GM18907 (cell line): ENCODE data around the gene TNFRSF14.
"Not testable (repeated sequence)": the region's sequence is repeated elsewhere in the genome, so short reads cannot be mapped to it uniquely, and the experiment has no call there.

Source experiments
- ATAC-seq: cut with Tn5 transposase; IDR thresholded peaks from one replicate; pipeline ENCODE4 v1.9.1; 2021; ENCODE audit warnings: mild to moderate bottlenecking, moderate library complexity; ENCODE audit not compliant: unreplicated experiment

Gene TNFRSF14

DNA sequence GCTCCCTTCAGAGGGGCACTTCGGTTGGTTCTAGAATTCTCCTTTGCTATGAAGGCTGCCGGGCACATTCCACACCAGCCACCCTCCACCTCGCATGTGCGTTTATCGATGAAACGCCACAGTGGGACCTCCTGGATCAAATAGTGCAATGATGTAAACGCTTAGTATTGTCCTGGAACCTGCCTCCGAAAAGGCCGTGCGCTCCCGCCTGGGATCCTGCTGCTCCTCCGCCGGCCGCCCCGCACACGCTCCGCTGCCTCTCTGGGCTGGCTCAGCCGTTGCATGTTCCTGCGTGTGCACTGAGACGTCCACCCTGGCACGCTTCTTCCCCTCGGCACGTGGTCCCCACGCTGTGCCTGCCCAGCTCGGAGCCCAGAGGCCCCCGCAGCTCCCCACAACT is 4.0 kb upstream of the TNFRSF14 start:
- no peak for ATAC-seq

DNA sequence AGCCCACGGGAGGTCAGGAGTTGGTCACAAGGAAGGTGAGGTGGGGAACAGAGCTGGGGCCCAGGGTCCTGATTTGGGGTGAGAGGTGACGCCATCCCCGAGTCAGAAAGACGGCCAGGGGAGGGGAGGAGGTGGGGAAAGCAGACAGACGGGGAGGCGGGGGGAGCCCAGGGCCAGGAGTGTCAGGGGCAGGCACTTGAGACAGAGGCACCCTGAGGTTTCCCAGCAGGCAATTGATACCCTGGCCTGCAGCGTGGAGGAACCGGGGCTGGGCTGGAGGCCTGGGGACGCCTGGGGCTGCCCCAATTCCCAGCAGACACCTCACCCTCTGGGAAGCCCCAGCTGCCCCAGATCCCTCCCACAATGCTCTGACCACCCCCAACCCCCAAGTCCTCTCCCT is 3.1 kb upstream of the TNFRSF14 start:
- ATAC-seq, result not testable (repeated sequence)

DNA sequence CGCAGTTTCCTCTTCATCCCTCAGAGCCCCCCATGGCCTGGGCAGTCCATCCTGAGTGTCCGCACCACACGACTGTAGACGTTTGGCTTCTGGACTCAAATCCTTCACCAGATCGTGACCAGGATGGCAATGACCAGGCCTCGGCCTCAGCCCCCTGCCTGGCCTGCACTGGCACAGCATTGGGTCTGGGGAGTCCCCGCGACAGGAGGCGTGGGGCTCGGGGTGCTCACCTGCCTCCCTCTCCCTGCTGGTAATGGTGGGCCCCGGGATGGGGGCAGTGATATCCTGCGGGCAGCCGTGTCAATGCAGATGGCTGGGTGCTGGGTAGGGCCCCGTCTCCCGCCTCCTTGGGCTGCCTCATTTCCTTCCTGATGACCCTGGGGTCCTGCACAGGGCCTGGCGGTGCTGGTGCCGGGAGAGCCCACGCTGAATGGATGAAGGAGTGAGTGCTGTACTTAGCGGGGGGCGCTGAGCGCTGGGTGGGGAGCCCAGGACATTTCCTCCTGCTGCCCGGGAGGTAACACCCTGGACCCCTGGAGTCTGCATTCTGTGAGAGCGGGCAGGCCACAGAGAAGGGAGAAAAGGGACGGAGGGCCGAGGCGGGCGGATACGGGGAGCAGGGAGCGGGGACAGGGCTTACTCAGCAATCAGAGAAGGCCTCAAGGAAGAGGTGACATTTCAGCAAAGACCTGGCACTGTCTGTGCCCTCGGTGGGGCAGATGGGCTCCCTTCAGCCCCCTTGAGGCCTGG is 2.1 kb upstream of the TNFRSF14 start:
- ATAC-seq, result no peak

DNA sequence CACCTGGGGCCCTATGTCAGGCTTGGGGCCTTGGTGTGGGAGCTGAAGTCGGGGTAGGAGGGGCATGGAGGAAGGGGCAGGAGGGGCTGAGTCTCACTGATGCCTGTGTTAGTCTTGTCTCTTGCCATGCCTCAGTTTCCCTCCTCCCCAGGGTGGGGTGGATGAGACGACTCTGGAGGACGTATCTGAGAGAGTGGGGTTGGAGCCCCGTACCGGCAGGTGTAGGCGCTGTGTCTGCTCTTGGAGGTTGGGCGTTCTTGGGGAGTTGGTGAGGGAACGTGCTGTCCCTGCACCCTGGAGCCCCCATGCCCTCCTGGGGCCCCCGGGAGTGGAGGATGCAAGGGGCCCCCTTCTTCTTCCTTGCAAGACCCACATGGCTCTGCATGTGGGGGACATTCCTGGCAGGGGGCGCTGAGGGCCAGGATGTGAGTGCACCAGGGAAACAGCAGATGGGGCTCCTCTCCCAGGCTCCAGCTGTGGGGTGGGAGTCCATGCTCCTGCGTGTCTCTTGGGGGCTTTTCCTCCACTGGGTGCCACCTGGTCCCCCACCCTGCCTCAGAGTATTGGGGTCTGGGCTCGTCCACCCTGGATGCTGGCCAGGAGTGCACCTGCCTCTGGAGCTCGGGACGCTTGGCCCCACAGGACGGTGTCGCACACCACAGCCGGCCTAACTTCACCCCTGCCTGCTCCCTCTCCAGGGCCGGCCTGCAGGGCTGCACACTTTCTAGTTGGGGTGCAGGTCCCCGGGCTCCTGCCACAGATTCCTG is 1.4 kb upstream of the TNFRSF14 start:
- ATAC-seq, result no peak

DNA sequence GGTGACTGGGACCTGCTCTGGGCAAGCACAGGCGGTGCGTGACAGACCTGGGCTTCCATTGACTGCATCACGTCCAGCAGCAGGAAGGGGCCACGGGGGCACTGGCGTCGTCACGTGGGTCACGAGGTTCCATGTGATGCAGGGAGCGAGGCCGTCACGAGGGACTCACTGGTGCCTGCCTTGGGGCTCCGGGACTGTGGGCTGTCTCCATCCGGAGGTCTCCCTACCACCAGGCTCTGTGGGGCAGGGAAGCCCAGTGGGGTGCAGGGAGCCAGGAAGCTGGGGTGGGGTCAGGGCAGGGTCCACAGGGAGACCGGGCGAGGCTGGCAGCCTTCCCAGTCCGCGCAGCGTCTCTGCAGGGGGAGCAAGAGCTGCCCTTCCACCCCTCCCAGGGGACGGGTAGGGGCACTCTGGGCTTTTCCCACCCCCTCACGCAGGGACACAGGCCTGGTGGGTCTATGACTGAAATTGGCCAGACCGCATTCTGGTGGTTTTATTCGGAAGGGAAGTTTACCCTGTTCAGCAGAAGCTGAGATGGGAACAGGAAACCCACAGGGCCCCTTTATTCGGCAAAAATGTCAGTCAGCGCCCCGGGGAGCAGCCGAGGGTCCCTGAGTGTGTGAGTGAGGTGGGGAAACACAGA is 416 bp upstream of the TNFRSF14 start:
- ATAC-seq, result peak; percentile 37

DNA sequence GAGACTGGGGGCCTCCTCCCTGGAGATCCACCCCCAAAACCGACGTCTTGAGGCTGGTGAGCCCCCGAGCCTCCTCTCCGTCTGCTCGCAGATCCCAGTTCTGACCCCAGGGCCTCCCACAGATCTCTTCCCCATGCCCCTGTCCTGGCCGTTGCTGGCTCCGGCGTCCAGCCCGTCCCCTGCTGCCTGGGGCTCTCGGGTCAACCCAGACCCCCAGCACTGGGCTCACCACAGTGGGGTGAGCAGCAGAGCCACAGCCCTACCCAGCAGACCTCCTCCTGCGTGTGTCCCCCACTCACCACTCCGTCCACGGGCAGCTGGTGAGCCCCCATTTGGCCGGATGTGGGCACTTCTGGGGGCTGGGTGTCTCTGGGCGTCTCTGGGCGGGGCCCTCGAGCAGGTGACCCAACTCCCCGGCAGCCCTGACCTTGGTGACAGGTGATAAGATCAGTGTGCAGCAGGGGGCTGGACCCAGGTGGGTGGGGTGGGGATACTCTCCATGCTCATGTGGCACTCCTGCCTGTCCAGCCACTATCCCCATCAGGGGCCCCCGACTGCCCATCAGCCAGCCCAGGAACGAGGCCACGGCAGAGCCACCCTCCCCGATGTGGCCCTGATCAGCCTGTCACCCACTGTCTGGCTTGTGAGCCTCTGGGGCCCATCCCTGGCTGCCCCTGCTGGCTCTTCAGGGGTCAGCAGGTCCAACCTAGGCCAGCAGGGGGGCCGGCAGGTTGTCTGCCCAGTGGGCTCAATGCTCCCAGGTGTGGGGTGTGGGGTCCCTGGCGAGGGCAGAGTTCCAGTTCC is 709 bp downstream of the TNFRSF14 start:
- ATAC-seq, result peak; percentile 25

DNA sequence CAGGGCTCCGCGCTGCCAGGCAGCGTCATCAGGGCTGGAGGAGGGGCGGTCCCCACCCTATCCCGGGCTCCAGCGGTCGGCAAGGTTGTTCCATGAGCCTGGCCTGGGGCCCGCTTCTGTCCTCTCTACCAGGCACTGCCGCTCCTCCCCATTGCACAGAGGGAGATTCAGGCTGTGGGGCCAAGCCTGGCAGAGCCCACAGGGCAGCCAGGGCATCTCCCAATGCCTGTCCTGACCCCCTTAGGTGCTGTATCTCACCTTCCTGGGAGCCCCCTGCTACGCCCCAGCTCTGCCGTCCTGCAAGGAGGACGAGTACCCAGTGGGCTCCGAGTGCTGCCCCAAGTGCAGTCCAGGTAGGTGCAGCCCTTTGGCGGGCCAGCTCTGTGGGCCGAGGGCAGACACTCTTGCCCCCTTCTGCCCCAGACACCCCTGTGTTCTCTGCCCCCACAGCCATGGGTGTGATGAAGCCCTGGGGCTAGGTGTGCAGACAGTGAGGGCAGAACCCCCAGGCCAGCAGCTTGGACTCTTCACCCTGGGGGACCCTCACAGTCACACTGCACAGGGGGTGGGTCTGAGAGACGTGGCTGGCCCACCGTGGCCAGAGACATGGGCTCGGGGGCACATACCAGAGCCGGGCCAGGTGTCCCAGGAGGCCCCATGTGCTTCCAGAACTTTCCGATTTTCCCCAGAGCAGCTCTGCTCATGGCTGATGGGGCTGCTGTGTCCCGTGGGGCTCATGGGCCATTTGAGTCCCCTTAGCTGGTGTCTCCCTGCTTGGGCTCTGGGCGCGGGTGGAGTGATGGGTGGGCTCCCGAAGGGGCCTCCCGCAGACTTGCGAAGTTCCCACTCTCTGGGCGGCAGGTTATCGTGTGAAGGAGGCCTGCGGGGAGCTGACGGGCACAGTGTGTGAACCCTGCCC is 1.6 kb downstream of the TNFRSF14 start:
- no peak for ATAC-seq

DNA sequence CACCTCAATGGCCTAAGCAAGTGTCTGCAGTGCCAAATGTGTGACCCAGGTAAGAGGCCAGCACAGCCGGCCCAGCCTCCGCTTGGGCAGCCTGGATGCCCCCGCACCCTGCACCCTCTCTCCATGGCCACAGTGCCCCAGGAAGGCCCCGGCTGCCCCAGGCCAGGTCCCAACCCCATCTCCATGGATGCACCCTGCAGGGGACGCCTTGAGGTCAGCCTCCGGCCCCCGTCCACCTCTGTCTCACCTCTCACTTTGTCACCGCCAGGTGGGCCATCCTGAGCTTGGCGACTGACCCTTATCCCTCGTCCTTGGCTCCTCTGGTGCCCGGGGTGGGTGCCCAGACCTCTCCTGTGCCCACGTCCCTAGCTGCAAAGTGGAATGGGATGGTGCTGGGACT is 2.2 kb downstream of the TNFRSF14 start:
- no peak for ATAC-seq

DNA sequence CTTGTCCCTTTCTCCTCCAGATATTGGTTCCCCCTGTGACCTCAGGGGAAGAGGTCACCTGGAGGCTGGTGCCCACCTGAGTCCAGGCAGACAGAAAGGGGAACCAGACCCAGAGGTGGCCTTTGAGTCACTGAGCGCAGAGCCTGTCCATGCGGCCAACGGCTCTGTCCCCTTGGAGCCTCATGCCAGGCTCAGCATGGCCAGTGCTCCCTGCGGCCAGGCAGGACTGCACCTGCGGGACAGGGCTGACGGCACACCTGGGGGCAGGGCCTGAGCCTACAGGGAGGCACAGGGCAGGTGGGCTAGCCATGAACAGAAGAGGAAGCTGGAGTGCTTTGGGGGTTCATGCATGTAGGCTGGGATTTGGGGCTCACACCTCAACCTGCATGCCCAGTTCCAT is 2.7 kb downstream of the TNFRSF14 start:
- ATAC-seq, result no peak

DNA sequence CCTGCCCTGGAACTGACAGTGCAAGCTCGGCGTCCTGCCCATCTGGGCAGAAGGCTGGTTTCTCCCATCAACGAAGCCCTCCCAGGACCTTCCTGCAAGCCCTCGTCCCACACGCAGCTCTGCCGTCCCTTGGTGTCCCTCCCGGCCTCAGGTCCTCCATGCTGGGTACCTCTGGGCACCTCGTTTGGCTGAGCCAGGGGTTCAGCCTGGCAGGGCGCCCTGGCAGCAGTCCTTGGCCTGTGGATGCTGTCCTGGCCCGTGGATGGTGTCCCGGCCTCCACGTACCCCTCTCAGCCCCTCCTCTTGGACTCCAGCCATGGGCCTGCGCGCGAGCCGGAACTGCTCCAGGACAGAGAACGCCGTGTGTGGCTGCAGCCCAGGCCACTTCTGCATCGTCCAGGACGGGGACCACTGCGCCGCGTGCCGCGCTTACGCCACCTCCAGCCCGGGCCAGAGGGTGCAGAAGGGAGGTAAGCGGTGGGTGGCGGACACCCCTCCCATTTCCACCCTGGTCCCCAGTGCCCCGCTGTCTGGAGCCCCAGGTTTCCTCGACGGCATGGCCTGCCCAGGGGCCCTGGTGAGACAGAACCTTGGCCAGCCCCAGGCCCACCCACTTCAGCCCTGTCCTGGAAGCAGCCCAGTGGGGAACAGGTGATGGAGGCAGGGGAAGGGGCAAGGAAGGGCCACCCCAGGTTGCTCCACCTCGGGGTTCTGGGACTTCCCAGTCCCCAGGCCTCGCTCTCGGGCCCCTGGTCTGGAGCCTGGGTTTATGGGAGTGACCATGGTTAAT is 3.5 kb downstream of the TNFRSF14 start:
- ATAC-seq, result no peak

DNA sequence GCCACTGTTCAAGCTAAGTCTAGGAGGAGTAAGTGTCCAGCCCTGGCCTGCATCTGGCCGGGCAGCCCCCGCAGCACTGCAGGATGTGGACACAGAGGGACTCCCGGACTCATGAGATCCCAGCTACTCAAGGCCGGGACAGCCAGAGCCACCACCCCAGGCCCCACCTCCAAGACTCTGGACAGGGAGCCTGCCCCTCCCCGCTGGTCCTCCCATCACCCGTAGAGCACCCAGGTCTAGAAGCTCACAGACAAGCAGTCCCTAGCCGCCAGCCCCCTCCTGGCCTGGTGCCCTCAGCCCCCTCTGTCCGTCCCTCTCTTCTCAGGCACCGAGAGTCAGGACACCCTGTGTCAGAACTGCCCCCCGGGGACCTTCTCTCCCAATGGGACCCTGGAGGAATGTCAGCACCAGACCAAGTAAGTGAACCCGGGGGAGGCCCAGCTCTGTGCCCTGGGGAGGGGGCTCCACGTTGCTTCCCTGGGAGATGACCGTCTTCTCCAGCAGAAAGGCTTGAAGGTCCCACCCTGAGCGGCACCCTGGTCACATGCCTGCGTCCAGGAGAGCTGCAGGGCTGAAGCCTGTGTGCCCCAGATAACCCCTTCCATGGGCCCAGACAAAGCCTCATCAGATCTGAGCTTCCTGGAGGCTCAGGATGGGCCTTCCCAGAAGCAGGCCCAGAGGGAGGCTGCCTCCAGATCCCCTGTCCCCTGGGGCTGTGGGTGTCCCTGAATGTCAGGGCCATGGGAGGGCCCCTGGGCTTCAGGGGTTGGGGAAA is 4.3 kb downstream of the TNFRSF14 start:
- ATAC-seq, result no peak

DNA sequence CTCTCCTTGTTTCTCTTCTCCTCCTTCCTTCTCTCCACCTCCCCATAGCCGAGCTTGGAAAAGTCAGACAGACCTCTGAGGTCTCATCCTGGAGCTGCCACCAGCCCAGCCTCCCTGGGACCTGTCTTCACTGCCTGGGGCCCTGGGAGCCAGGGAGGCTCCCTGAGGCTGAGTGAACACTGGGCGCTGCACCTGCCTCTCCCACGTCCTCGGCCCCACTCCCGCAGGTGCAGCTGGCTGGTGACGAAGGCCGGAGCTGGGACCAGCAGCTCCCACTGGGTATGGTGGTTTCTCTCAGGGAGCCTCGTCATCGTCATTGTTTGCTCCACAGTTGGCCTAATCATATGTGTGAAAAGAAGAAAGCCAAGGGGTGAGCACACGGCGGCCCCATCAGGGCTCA is 5.3 kb downstream of the TNFRSF14 start:
- no peak for ATAC-seq

DNA sequence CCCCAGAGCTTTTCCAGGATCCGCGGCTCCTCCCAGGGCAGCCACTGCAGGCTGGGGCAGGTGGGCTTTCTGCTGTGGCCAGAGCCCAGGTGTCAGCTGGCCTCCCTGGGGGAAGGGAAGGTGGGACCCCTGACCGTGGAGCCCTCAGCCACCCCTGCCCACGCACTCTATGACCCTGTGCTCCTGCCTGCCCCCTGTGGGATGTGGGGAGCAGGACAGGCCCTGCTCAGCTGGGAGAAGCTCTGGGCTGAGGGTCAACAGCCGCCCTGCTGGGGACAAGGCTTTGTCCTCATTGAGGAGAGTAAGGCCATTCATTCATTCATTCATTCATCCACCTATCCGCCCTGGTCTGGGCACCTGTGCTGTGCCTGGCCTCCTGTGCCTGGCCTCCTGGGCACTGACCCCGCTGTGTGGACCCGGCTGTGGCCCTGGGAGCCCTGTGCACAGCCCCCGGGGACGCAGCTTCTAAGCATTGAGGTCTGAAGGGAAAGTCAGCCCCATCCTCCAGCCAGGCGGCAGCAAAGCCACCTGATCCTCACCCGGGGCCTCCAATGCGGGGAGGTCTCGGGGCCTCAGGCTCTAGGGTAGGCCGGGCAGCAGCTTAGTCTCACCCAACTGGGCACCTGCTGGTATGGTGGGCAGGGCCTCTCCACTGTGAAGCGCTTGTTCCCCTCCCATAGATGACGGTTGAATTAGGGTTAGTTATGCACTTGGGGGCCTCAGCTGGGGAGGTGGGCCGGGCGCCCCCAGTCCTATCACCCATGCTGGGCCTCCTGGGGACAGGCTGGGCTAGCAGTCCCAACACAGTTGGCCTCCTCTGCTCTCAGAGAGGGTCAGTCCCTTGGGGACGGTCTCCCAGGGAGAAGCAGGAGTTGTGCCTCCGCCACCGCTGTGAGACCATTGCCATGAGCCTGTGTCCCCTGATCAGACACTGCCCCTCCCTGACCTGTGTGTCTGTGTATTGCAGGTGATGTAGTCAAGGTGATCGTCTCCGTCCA is 6.0 kb downstream of the TNFRSF14 start:
- no peak for ATAC-seq

DNA sequence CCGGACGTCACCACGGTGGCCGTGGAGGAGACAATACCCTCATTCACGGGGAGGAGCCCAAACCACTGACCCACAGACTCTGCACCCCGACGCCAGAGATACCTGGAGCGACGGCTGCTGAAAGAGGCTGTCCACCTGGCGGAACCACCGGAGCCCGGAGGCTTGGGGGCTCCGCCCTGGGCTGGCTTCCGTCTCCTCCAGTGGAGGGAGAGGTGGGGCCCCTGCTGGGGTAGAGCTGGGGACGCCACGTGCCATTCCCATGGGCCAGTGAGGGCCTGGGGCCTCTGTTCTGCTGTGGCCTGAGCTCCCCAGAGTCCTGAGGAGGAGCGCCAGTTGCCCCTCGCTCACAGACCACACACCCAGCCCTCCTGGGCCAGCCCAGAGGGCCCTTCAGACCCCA is 7.0 kb downstream of the TNFRSF14 start:
- no peak for ATAC-seq

DNA sequence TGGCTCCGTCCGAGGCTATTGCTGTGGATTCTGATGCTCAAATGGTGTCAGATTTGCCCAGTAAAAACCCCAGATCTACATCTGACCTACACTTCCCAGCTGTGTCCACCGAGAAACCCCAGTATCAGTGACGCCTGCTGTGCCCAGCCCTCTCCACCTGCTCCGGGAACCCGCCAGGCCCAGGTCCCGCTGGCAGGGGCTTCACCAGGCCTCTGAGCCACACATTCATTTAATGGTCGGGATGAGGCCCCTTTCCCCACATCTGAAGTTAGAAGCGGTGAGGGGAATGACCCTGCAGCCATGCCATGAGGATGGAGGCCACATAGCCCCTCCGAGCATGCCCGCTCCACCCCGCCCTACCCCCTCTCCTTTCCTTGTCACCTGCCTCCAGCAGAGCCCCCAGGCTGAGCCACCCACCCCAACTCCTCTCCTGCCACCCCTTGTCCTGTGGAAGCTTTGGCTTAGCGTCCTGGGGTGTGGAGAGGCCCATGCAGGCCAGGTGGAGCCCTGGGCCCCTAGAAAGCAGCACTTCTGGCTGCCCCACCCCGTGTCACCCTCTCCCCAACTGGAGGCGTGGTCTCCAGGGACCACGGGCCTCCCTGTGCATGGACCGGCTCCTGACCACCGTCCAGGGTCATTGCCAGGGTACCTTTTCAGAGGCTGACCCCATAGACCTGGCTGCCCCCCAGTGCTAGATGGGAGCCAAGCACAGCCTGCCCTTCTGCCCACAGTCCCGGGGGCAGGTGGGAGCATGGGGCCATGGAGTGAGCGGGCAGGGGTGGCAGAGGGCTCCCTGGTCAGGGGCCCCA is 8.0 kb downstream of the TNFRSF14 start:
- no peak for ATAC-seq

DNA sequence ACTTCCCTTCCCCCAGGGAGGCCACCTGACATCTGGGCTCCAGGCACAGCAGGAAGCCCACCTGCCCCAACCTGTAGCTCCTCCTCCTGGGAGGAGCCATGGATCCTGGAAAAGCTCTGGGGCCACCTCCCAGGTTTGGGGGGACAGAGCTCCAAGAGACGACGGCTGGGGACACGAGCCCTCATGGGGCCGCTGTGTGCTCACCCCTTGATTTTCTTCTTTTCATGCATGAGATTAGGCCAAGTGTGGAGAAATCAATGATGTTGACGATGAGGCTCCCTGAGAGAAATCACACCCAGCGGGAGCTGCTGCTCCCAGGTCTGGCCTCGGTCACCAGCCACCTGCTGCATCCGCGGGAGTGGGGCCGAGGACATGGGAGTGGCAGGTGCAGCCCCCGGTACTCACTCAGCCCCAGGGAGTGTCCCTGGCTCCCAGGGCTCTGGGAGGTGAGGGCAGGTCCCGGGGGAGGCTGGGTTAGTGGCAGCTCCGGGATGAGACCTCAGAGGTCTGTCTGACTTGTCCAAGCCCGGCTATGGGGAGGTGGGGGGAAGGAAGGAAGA is 8.7 kb downstream of the TNFRSF14 start:
- no peak for ATAC-seq
